ENCODE data around the gene DAB2IP. TPM values are rescaled to one million over a fixed set of nuclear protein-coding genes. Genes with fewer than 3 reads are reported as not detected.

DAB2IP gene
- total RNA-seq, 1 donor from 2014 or later = 24.3 TPM

DNA sequence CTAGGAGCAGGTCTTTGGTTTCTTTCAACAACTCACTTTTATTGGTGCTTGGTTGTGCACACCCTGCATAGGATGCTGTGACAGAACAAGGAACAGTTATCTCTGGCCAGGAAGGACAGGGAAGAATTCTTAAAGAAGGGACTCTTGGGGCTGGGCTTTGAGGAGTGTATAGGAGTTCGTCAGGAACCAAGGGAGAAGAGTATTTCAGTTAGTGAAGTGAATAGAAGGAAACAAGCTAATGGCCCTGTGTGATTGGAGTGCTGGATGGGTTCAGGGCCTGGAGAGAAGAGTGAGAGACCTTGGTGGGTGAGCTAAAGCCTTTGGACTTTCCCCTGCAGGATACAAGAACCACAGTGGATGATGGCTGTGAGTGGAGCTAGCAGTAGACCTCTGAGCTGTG, 32.2 kb downstream of the DAB2IP start:
- no peak overlapping the region for H3K27ac ChIP-seq
- H3K27ac Mint-ChIP-seq = no peak overlapping the region
- TF ChIP-seq EZH2 (IDR thresholded peaks at IDR 0.05) (no peak), EZH2phosphoT487 (IDR thresholded peaks at IDR 0.05) (no peak)
- TF ChIP-seq, protein P1, sequence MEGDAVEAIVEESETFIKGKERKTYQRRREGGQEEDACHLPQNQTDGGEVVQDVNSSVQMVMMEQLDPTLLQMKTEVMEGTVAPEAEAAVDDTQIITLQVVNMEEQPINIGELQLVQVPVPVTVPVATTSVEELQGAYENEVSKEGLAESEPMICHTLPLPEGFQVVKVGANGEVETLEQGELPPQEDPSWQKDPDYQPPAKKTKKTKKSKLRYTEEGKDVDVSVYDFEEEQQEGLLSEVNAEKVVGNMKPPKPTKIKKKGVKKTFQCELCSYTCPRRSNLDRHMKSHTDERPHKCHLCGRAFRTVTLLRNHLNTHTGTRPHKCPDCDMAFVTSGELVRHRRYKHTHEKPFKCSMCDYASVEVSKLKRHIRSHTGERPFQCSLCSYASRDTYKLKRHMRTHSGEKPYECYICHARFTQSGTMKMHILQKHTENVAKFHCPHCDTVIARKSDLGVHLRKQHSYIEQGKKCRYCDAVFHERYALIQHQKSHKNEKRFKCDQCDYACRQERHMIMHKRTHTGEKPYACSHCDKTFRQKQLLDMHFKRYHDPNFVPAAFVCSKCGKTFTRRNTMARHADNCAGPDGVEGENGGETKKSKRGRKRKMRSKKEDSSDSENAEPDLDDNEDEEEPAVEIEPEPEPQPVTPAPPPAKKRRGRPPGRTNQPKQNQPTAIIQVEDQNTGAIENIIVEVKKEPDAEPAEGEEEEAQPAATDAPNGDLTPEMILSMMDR (IDR thresholded peaks at IDR 0.05) = no peak

DNA sequence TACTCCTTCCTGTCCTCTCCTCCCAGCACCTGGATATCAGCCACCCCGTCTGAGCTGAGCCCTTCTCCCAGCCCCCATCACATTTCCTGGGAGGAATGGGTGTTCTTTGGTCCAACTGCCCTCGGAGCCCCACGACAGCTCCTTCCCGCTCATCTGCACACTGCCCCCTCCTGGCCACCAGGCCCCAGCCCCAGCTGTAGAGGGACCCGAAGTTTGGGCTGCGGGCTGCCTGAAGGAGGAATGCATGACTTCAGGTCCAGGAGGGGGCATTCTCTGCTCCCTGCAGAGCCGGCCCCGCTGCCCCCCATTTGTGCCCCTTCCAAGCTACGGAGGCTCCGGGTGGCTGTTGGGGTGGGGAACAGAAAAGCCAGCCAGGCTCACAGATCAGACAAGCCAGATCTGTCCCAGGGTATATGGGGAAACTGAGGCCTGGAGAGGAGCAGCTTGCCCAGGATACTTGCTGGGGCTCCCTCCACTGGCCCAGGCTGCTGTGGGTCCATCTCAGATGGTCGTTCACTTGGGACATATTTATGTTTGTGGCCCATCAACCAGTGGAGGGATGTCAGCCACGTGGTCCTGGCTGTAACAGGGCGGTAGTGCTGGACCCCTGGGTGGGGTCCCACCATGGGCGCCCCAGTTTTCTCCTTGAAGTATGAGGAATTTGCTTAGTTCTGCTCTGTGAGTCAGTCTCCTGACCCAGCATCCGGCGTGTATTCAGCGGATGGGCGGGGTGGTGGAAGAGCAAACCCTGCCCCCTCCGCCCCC, 33.1 kb downstream of the DAB2IP start:
- Mint-ChIP-seq H3K4me3 (no peak overlapping the region), H3K9me3 (no peaks in the 10 kb centered on the region), H3K27ac (no peak overlapping the region), H3K36me3 (peaks cover 6% of the 10 kb centered on the region), H3K4me1 (peaks cover 19% of the 10 kb centered on the region), H3K27me3 (ENCODE audit: insufficient read depth, low read depth) (peaks cover 5% of the 10 kb centered on the region)
- peak; percentile 73 for DNase-seq (ENCODE audit: low spot score)
- Histone ChIP-seq H3K36me3 (no peaks in the 10 kb centered on the region), H4K20me1 (ENCODE audit: low read depth) (peaks cover 86% of the 10 kb centered on the region), H3K9me3 (ENCODE audit: low read depth) (no peaks in the 10 kb centered on the region), H3K79me2 (ENCODE audit: low read depth) (no peaks in the 10 kb centered on the region), H3K9ac (no peak overlapping the region), H3K4me1 (no peaks in the 10 kb centered on the region), H3K4me2 (no peak overlapping the region), H3K27me3 (no peaks in the 10 kb centered on the region), H3K4me3 (no peak overlapping the region), H2AFZ (replicated peaks) (no peak overlapping the region), H3F3A (ENCODE audit: low read depth) (peaks cover 4% of the 10 kb centered on the region), H3K27ac (no peak overlapping the region)
- TF ChIP-seq EZH2 (IDR thresholded peaks at IDR 0.05) (no peak), EZH2phosphoT487 (IDR thresholded peaks at IDR 0.05) (no peak)
- TF ChIP-seq, protein P1 (IDR thresholded peaks at IDR 0.05) = peak; percentile 78

More for the DNA sequence above, 32.2 kb downstream of the DAB2IP start:
- Mint-ChIP-seq H3K4me3 (no peak overlapping the region), H3K27me3 (ENCODE audit: insufficient read depth, low read depth) (peaks cover 5% of the 10 kb centered on the region), H3K36me3 (peaks cover 11% of the 10 kb centered on the region), H3K4me1 (peaks cover 19% of the 10 kb centered on the region), H3K9me3 (no peaks in the 10 kb centered on the region)
- Histone ChIP-seq H3K9me3 (ENCODE audit: low read depth) (no peaks in the 10 kb centered on the region), H3K27me3 (no peaks in the 10 kb centered on the region), H3K9ac (no peak overlapping the region), H3K79me2 (ENCODE audit: low read depth) (no peaks in the 10 kb centered on the region), H2AFZ (replicated peaks) (no peak overlapping the region), H3K4me3 (no peak overlapping the region), H4K20me1 (ENCODE audit: low read depth) (peaks cover 84% of the 10 kb centered on the region), H3K4me2 (no peak overlapping the region), H3K4me1 (no peaks in the 10 kb centered on the region), H3F3A (ENCODE audit: low read depth) (peaks cover 2% of the 10 kb centered on the region), H3K36me3 (no peaks in the 10 kb centered on the region)
- no peak for DNase-seq (ENCODE audit: low spot score)

DNA sequence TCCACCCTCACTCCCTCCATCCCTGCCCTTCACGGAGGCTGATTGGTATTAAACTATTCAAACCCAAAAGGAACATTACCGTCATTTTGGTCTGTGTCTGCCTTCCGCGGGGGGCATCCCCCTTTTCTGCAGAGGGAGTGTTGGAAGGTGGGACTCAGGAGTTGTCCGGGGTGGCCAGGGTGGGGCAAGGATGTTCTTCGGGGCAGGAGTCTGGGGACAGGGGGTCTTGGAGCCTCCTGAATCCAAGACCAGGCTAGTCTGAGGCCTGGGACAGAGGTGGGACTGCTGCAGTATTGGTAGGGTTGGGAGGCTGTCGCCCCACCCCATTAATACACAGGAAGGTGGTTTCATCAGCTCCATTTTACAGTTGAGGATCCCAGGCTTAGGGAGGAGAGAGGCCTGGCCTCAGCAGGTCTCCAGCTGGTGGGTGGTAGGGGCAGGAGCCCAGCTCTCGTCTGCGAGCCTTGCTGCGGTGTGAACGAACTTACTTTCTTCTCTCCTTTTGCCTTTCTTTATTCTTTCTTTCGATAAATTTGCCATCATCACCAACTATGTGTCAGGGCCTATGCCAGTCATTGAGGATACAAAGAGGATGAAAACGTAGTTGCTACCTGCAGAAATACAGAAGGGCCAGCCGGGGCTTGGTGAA, 33.8 kb downstream of the DAB2IP start:
- H3K4me3 Mint-ChIP-seq = no peak overlapping the region
- H3K4me1 Mint-ChIP-seq = peaks cover 24% of the 10 kb centered on the region
- Histone ChIP-seq H3F3A (ENCODE audit: low read depth) (peaks cover 11% of the 10 kb centered on the region), H3K27me3 (no peaks in the 10 kb centered on the region), H4K20me1 (ENCODE audit: low read depth) (peaks cover 86% of the 10 kb centered on the region), H3K9ac (no peak overlapping the region), H3K4me3 (no peak overlapping the region), H3K4me1 (peaks cover 4% of the 10 kb centered on the region), H3K27ac (no peak overlapping the region), H3K4me2 (no peak overlapping the region), H3K36me3 (no peaks in the 10 kb centered on the region), H3K9me3 (ENCODE audit: low read depth) (no peaks in the 10 kb centered on the region), H3K79me2 (ENCODE audit: low read depth) (no peaks in the 10 kb centered on the region), H2AFZ (replicated peaks) (no peak overlapping the region)
- H3K27ac Mint-ChIP-seq = peak overlapping the region; percentile 10
- peaks cover 5% of the 10 kb centered on the region for H3K27me3 Mint-ChIP-seq (ENCODE audit: insufficient read depth, low read depth)
- H3K9me3 Mint-ChIP-seq = no peaks in the 10 kb centered on the region
- DNase-seq (ENCODE audit: low spot score) = no peak
- H3K36me3 Mint-ChIP-seq = peaks cover 2% of the 10 kb centered on the region
- TF ChIP-seq EZH2 (IDR thresholded peaks at IDR 0.05) (no peak), EZH2phosphoT487 (IDR thresholded peaks at IDR 0.05) (no peak)
- TF ChIP-seq, protein P1 (IDR thresholded peaks at IDR 0.05) = no peak

Measured in neural progenitor cell (in vitro differentiated cells).